CD4-positive, alpha-beta T cell (primary cell): ENCODE measurements around the gene CCDC157. TPM values are rescaled to one million over a fixed set of nuclear protein-coding genes. Genes with fewer than 3 reads are reported as not detected.
A peak's percentile ranks its signal among the peaks of the same experiment; 100 is the strongest.

ENCODE experiments used
- ATAC-seq: fragments of 200-7000 bp; cut with Tn5 transposase; one replicate; pipeline ENCODE4 v1.10.0; 2022; ENCODE audit warnings: mild to moderate bottlenecking; ENCODE audit not compliant: poor library complexity
- CTCF ChIA-PET: fragments of 350-600 bp; sonication (Branson Sonifier 250); formaldehyde crosslinking; loops from one replicate; lab custom pipeline; 2021; ENCODE audit warnings: antibody characterized with exemption, inconsistent platforms; lab: Charles Lee
- POLR2A ChIA-PET: fragments of 350-600 bp; sonication (Branson Sonifier 250); formaldehyde crosslinking; loops from one replicate; lab custom pipeline; 2021; ENCODE audit warnings: antibody characterized with exemption, inconsistent platforms; lab: Charles Lee
- DNase-seq, 14 experiments: peaks; one replicate each; pipeline ENCODE4 v3.0.0-alpha.2; 2013 to 2020; ENCODE audit warnings: mixed read lengths in 2 of 14
- H3K27ac ChIP-seq, 2 donors: one replicate each; pipeline versions ENCODE4 v1.5.1 to v1.7.0; 2013; ENCODE audit warnings: low read length in 2 of 2, low read depth in 1 of 2, mild to moderate bottlenecking in 1 of 2
- H3K27me3 ChIP-seq, 2 experiments: 1 replicate in 1 of 2; 2 replicates in 1 of 2; pipeline versions ENCODE4 v1.6.1 to v1.7.0; 2013; ENCODE audit warnings: low read length in 2 of 2, control low read depth in 1 of 2, mild to moderate bottlenecking in 1 of 2, moderate library complexity in 1 of 2; ENCODE audit not compliant: insufficient read depth in 2 of 2, control insufficient read depth in 1 of 2
- H3K36me3 ChIP-seq: one replicate; pipeline ENCODE4 v1.6.1; 2013; ENCODE audit warnings: low read length, control low read depth; ENCODE audit not compliant: insufficient read depth
- H3K4me1 ChIP-seq: one replicate; pipeline ENCODE4 v1.6.1; 2013; ENCODE audit warnings: low read length, control low read depth; ENCODE audit not compliant: insufficient read depth
- H3K4me3 ChIP-seq: one replicate; pipeline ENCODE4 v1.5.1; 2013; ENCODE audit warnings: mild to moderate bottlenecking, low read length, moderate library complexity
- H3K9me3 ChIP-seq, 2 experiments: 1 replicate in 1 of 2; 2 replicates in 1 of 2; pipeline versions ENCODE4 v1.6.1 to v1.7.0; 2013; ENCODE audit warnings: low read length in 2 of 2, mild to moderate bottlenecking in 2 of 2, control low read depth in 1 of 2, moderate library complexity in 1 of 2; ENCODE audit not compliant: control insufficient read depth in 1 of 2, insufficient read depth in 1 of 2
- H3K27ac Mint-ChIP-seq: one replicate; pipeline ENCODE4 v1.8.0; 2020; ENCODE audit warnings: mixed read lengths
- H3K27me3 Mint-ChIP-seq: one replicate; pipeline ENCODE4 v1.8.0; 2021; ENCODE audit warnings: mixed read lengths
- H3K36me3 Mint-ChIP-seq: one replicate; pipeline ENCODE4 v1.8.0; 2021; ENCODE audit warnings: low read depth, mixed read lengths
- H3K4me1 Mint-ChIP-seq: one replicate; pipeline ENCODE4 v1.8.0; 2021; ENCODE audit warnings: low read depth, mixed read lengths
- H3K4me3 Mint-ChIP-seq: one replicate; pipeline ENCODE4 v1.8.0; 2020; ENCODE audit warnings: mild to moderate bottlenecking, mixed read lengths
- H3K9me3 Mint-ChIP-seq: one replicate; pipeline ENCODE4 v1.8.0; 2020; ENCODE audit warnings: mixed read lengths
- CTCF ChIP-seq: fragments of 200-600 bp; IDR thresholded peaks from one replicate; pipeline ENCODE4 v1.8.0; 2022; ENCODE audit warnings: antibody characterized with exemption, mild to moderate bottlenecking
- intact Hi-C, 2 experiments: fragments of 100-400 bp; cut with DNase I in 1 of 2; cut with micrococcal nuclease in 1 of 2; formaldehyde crosslinking; loops; one replicate each; pipeline versions ENCODE4 v1.15.1 to v1.9.0; 2023 to 2025; cut with DNase I, micrococcal nuclease
- total RNA-seq, 174 experiments: library from RNA in 2 of 174; stranded (reverse) in 2 of 174; gene quantifications; one replicate each; pipeline ENCODE4 v1.2.3 and lab custom pipeline; 2021 to 2026

CCDC157 gene
- total RNA-seq, 2 experiments from 2014 or later = 8.3 to 10.1 TPM

DNA sequence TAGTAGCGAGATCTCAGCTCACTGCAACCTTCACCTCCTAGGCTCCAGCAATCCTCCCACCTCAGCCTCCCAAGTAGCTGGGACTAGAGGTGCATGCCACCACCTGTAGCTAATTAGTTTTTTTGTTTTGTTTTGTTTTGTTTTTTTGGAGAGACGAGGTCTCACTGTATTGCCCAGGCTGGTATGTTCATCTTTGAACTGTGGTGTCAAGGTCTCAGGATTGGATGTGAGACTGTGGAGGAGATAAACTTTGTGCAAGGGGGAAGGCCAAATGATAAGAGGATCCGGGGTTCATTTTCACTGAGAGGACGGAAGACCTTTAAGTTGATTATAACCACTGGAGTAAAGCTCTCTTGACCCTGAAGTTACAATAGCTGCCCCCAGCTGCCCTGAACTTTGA lies 48.9 kb downstream of the CCDC157 start:
- Histone ChIP-seq H3K4me1 (no peaks in the 10 kb centered on the region), H3K4me3 (no peak overlapping the region), H3K36me3 (peaks cover 20% of the 10 kb centered on the region), H3K9me3 (no peaks in the 10 kb centered on the region), H3K27ac (no peak overlapping the region), H3K27me3 (no peaks in the 10 kb centered on the region)
- DNase-seq (no peak), ATAC-seq (no peak)
- H3K27me3 Mint-ChIP-seq = no peaks in the 10 kb centered on the region
- H3K4me3 Mint-ChIP-seq = no peak overlapping the region
- no peaks in the 10 kb centered on the region for H3K9me3 Mint-ChIP-seq
- no peak for TF ChIP-seq CTCF
- peak overlapping the region; percentile 26 for H3K27ac Mint-ChIP-seq
- intact Hi-C loops = no loop called here
- peaks cover 68% of the 10 kb centered on the region for H3K36me3 Mint-ChIP-seq
- H3K4me1 Mint-ChIP-seq = peaks cover 9% of the 10 kb centered on the region
- CTCF ChIA-PET = interaction anchor here (1.5 kb wide), 1 partner anchor 30 kb away, joined by 4 read pairs; no protein-coding TSS in a partner anchor
- POLR2A ChIA-PET = interaction anchor here (4.9 kb wide), 1 partner anchor 18 kb away, joined by 18 read pairs; no protein-coding TSS in a partner anchor

DNA sequence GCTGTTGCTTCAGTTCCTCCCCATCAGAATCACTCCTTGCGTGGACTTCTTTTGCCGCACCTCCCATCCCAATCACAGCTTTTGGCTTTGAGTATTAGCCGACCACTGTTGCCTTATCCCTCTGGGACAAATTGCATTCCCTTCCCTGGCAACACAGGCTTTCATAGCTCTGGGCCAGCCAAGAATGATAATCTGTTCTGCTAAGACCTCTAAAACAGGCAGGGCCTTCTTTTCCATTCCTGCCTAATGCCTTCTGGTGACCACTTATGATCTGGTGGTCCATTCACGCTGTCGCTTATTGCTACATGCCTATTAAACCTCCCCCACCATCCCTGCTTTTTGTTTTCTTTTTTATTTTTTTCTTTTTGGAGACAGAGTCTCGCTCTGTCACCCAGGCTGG lies 49.6 kb downstream of the CCDC157 start:
- Histone ChIP-seq H3K4me3 (no peak overlapping the region), H3K4me1 (no peaks in the 10 kb centered on the region), H3K27ac (no peak overlapping the region), H3K36me3 (peaks cover 23% of the 10 kb centered on the region), H3K9me3 (no peaks in the 10 kb centered on the region), H3K27me3 (no peaks in the 10 kb centered on the region)
- H3K4me3 Mint-ChIP-seq = no peak overlapping the region
- peaks cover 74% of the 10 kb centered on the region for H3K36me3 Mint-ChIP-seq
- intact Hi-C loops = no loop called here
- no peaks in the 10 kb centered on the region for H3K27me3 Mint-ChIP-seq
- no peak overlapping the region for H3K27ac Mint-ChIP-seq
- ATAC-seq = no peak
- no peak for DNase-seq
- CTCF ChIA-PET = interaction anchor here (1.5 kb wide), 1 partner anchor 30 kb away, joined by 4 read pairs; no protein-coding TSS in a partner anchor
- H3K4me1 Mint-ChIP-seq = peaks cover 15% of the 10 kb centered on the region
- POLR2A ChIA-PET = interaction anchor here (4.9 kb wide), 1 partner anchor 17 kb away, joined by 18 read pairs; no protein-coding TSS in a partner anchor
- TF ChIP-seq CTCF = no peak
- no peaks in the 10 kb centered on the region for H3K9me3 Mint-ChIP-seq

DNA sequence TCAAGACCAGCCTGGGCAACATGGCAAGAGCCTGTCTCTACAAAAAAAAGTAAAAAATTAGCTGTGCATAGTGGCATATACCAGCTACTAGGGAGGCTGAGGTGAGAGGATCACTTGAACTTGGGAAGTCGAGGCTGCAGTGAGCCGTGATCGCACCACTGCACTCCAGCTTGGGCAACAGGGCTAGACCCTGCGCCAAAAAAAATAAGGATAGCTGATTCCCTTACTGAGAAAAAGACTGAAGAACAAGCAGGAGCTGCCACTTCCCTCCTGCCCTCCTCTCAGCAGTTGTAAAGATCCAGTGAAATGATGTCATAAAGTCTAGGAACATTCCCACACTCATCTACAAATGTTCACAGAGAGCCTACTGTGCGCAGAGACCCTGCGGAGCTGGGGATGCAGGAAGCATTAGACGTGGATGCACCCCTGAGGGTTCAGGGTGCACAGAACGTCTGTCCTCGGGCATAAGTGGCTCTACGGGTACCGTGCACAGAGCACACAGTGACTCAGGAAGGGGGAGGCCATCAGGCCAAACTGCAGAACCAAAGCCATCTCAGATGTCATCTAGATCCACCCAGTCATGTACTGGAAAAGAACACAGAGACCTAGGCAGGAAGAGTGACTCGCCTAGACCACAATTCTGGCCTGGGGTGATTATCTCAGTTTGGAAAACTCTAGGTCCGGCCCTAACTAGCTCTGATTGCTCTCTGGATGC lies 51.7 kb downstream of the CCDC157 start:
- H3K9me3 ChIP-seq = no peaks in the 10 kb centered on the region
- DNase-seq (no peak), ATAC-seq (no peak)
- peaks cover 26% of the 10 kb centered on the region for H3K36me3 ChIP-seq
- POLR2A ChIA-PET = interaction anchor here (4.9 kb wide), 1 partner anchor 15 kb away, joined by 18 read pairs; no protein-coding TSS in a partner anchor
- Mint-ChIP-seq H3K27me3 (no peaks in the 10 kb centered on the region), H3K9me3 (no peaks in the 10 kb centered on the region), H3K4me3 (no peak overlapping the region), H3K36me3 (peaks cover 87% of the 10 kb centered on the region), H3K4me1 (peaks cover 26% of the 10 kb centered on the region), H3K27ac (no peak overlapping the region)
- H3K4me3 ChIP-seq = no peak overlapping the region
- peaks cover 3% of the 10 kb centered on the region for H3K4me1 ChIP-seq
- intact Hi-C loops = no loop called here
- CTCF ChIA-PET = no interaction called here
- no peak overlapping the region for H3K27ac ChIP-seq
- no peak for TF ChIP-seq CTCF
- no peaks in the 10 kb centered on the region for H3K27me3 ChIP-seq
